Left renal cortex interstitium (tissue), 4 donors: ENCODE results near the gene KY. TPM values are rescaled to one million over a fixed set of nuclear protein-coding genes. Genes with fewer than 3 reads are reported as not detected.

ENCODE experiments used
- DNase-seq, 4 donors: peaks; one replicate each; pipeline ENCODE4 v3.0.0-alpha.2; 2013; ENCODE audit warnings: low read depth in 4 of 4, low spot score in 2 of 4, missing footprints in 1 of 4
- polyA plus RNA-seq, 4 donors: library from polyadenylated mRNA; unstranded; fragments of 120-200 nt; gene quantifications; one replicate each; pipeline ENCODE4 v1.2.1, GENCODE V29; 2013; ENCODE audit not compliant: insufficient read length in 4 of 4

Gene KY
- polyA plus RNA-seq, 4 donors = 1.0 to 1.7 (median 1.6) TPM

DNA sequence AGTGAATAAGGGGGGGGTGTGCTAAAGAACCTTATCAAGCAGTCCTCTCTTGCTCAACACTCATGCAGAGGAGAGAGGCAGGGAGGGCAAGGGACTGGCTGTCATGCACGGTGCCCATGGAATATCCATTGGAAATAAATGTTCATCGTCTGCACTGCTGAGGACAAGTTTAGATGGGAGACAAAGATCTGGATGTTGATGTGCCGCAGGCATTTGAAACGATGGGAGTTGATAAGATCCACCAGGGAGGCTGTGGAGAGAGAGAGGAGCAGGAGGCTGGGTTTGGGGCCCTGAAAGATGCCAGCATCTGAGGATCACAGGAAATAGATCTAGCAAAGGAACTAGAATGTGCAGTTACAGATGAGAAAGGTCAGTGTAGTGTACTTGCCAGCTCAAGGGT is 88.8 kb downstream of the KY start:
- no peak for DNase-seq

DNA sequence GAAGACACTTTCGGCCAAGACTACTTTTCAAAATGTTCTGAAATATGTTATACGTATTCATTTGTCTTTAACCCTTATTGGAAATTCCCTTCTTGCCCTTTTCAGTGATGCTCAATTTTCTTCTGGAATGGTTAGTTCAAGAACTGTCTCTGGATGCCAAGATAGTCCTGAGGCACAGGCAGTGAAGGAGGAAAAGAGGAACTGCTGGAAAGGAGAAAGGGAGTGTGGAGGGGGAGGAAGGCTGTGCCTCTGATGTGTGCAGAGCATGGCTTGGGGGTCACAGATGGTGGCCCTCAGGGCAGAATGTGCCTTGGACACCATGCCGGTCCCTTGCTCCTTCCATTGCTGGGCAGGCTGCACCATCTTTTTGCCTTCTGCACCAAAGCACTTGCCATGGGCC is 91.2 kb downstream of the KY start:
- DNase-seq = no peak

Other genes starting within 250 kb of the KY start
- gene ANAPC13, start 165.0 kb downstream of the KY start, polyA plus RNA-seq = 100 to 1,000 TPM; 103 to 162 (median 118) TPM
- gene CEP63, start 165.0 kb downstream of the KY start, polyA plus RNA-seq = 10 to 100 TPM; 28.7 to 38.1 (median 36.5) TPM
- 1 to 10 TPM; 4.4 to 5.9 (median 5.7) TPM for gene EPHB1, start 144.2 kb upstream of the KY start, polyA plus RNA-seq